OCI-LY7 (cell line): ENCODE results near the gene YARS2.

ENCODE experiments used
- EZH2phosphoT487 ChIP-seq: fragments of 200-600 bp; sonication (generic); IDR thresholded peaks from 2 replicates; pipeline ENCODE4 v1.6.1; 2018; ENCODE audit warnings: low read depth, borderline replicate concordance, mild to moderate bottlenecking, mixed run types, antibody characterized with exemption, low read length, moderate library complexity, mixed read lengths
- TF ChIP-seq, protein P1 (sequence below): fragments of 200-600 bp; sonication (generic); conservative IDR thresholded peaks from 2 replicates; pipeline ENCODE4 v1.5.1; 2014; ENCODE audit warnings: mild to moderate bottlenecking, antibody characterized with exemption, low read length, moderate library complexity, mixed read lengths

DNA sequence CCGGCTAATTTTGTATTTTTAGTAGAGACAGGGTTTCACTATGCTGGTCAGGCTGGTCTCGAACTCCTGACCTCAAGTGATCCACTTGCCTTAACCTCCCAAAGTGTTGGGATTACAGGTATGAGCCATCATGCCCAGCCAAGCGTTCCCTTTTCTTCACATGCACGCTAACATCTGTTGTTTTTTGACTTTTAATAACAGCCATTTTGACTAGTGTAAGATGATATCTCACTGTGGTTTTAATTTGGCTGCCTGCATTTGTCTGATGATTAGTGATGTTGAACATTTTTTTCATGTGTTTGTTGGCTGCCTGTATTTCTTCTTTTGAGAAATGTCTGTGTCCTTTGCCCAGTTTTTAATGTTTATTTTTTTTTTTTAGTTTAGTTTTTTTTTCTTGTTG, 10.2 kb upstream of the YARS2 start:
- TF ChIP-seq, protein P1, sequence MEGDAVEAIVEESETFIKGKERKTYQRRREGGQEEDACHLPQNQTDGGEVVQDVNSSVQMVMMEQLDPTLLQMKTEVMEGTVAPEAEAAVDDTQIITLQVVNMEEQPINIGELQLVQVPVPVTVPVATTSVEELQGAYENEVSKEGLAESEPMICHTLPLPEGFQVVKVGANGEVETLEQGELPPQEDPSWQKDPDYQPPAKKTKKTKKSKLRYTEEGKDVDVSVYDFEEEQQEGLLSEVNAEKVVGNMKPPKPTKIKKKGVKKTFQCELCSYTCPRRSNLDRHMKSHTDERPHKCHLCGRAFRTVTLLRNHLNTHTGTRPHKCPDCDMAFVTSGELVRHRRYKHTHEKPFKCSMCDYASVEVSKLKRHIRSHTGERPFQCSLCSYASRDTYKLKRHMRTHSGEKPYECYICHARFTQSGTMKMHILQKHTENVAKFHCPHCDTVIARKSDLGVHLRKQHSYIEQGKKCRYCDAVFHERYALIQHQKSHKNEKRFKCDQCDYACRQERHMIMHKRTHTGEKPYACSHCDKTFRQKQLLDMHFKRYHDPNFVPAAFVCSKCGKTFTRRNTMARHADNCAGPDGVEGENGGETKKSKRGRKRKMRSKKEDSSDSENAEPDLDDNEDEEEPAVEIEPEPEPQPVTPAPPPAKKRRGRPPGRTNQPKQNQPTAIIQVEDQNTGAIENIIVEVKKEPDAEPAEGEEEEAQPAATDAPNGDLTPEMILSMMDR: no peak
- no peak for TF ChIP-seq EZH2phosphoT487
